SIG-M5 treated with dmso at 0.1 percent for 504 hours (cell line): ENCODE data around the gene IFI27.

Experiments
- DNase-seq: peaks from one replicate; lab custom pipeline; 2025; ENCODE audit not compliant: unreplicated experiment; lab: John Stamatoyannopoulos, UW

The IFI27 gene

DNA sequence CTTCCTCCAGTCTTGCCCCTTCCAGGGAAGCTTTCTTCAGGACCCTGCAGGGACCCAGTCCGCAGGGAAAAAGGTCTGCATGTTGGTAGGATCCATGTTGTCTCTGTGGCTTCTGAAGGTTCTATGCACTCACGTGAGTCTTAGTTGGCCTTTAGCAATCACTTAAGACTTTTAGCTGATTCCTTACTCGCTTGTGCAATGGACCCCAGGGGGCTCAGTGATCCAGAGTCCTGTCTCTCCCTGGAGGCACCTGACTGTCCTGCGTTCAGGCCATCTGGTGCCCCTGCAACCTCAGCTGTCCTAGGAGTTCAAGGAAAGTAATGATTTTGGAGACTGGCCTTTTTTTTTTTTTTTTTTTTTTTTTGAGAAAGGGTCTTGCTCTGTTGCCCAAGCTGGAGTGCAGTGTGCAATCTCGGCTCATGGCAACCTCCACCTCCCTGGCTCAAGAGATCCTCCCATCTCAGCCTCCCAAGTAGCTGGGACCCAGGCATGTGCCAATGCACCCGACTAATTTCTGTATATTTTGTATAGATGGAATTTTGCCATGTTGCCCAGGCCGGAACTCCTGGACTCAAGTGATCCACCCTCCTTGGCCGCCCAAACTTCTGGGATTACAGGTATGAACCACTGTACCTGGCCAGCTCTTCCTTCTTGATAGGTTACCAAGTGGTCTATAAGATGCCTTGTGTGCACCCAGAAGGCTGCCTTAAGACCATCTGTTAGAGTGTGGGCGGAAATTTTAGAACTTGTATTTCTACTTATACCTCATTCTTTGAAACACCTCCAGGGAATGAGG lies 14.2 kb downstream of the IFI27 start:
- DNase-seq: no peak

DNA sequence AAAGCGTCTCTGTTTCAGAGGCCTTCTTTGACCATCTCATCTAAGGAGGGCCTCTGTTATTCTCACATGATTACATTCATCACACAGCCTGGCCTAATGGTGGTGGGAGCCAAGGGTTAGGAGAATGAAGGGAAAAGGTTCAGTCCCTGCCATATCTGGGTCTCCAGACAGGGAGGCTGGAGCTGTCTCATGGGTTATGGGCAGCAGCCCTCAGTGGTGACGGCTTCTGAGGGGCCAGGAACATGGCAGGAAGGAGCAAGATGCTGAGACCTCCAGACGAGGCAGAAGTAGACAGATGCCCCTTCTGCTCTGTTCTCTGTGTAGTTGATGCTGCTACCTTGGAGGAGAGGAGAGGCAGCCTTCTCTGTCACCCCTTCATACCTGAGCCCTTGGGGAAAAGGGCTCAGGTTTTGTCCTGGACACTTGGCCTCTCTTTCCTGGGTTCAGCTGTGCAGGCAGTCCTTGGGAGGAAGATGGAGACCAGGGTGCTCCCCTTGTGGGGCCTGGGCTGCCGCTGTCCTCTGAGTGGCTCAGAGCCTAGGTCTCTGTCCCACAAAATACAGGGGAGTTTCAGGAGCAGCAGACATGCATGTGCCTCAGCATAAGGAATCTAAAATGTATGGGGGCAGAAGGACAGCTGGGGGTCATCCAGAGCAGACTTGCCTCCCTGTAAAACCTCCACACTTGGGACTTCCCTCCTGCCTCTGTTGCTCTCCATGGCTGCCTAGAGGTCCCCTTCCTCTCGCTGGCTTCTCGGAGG lies 15.3 kb downstream of the IFI27 start:
- no peak for DNase-seq

DNA sequence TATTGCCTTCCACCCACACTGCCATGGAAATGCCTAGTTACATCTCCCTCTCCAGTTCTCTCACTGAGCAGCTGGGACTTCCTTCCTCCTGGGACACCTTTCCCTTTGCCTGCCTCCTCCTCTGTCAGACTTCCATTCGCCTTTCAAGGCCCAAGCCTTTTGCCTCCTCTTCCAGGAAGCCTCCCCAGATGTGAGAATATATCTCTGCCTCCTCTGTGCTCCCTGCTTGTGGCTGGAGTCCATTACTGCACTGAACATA lies 15.8 kb downstream of the IFI27 start:
- DNase-seq: no peak

DNA sequence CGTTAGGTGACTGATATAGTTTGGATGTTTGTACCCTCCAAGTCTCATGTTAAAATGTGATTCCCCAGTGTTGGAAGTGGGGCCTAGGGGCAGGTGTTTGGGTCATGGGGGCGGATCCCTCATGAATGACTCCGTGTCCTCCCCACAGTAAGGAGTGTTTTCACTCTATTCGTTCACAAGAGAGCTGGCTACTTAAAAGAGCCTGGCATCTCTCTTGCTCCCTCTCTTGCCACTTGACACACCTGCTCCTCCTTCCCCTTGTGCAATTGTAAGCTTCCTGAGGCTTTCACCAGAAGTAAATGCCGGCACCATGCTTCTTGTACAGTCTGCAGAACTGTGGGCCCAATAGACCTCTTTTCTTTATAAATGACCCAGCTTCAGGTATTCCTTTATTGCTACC lies 16.3 kb downstream of the IFI27 start:
- DNase-seq: no peak

DNA sequence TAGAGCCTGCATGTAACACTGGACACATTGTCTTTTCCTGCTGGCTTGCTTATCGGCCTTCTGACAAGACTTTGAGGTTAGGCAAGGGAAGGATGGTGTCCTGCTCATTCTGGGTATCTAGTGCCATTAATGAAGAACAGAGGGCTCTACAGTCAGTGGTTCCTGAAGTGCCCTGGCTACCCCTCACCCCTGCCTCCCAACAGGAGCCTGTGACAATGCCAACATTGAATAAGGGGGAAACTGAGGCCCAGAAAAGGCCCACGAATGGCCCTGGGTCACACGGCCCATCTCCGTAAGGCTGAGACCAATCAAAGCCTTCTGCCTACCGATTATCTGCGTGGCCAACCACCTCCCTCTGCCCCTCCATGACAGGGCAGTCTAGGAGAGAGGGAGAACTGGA lies 16.8 kb downstream of the IFI27 start:
- no peak for DNase-seq

DNA sequence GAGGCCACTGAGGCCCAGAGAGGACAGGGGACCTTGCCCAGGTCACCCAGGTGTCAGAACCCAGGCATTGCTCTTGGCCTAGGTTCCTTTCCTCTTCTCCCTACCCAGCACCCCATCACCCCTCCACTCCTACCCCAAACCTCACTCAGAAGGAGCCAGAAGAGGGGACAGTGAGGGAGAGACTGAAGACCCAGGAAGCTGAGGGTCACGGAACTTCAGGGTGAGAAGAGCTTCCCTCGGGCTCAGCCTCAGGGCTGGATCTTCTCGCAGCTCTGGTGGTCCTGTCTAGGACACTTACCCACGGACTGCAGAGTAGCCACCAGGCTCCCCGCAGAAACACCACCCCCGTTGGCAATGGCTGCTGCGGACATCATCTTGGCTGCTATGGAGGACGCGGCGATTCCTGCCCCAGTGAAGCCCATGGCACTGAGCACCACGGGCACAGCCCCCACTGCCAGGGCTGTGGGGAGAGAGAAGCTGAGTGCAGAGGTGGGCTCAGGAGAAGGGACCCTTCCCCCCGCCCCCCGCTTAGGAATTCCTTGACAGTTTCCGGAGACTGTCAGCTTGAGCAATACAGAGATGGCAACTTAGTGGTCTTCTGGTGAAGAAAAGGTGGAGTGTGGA lies 17.8 kb downstream of the IFI27 start:
- DNase-seq: no peak

DNA sequence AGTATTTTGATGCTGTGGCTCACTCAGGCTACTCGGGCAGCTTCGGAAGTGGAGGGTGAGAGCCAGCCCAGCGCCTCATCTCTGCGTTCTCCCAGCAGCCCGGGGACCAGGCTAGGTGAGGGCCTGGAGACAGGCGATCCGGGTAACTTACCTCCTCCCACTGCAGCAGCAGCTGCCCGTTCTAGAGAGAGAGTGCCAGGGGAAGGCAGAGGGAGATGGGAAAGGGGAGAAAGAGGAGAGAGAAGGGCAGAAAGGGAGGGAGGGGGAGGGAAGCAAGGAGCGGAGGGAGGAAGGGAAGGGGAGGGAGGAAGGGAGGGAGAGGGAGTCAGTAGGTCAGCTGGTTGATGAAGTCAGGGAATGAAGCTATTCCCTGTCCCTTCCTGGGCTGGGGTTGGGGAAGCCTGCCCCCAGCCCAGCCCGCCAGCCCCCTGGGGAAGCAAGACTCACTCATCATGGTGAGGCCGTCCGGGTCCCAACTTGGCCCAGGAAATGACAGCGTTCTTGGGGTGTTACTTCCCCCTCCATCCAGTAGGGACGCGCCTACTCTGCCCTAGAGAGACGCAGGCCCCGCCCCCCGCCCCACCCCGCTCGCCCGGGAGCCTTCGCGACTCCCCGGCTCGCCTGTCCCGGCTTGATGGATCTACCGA lies 18.7 kb downstream of the IFI27 start, which contains the start of gene IFI27L2:
IFI27L2 (minus strand) TSS at position 494 of the 647 bp plus-strand sequence; CDS start at position 454, 40 bp downstream.
- peak; percentile 79 for DNase-seq

DNA sequence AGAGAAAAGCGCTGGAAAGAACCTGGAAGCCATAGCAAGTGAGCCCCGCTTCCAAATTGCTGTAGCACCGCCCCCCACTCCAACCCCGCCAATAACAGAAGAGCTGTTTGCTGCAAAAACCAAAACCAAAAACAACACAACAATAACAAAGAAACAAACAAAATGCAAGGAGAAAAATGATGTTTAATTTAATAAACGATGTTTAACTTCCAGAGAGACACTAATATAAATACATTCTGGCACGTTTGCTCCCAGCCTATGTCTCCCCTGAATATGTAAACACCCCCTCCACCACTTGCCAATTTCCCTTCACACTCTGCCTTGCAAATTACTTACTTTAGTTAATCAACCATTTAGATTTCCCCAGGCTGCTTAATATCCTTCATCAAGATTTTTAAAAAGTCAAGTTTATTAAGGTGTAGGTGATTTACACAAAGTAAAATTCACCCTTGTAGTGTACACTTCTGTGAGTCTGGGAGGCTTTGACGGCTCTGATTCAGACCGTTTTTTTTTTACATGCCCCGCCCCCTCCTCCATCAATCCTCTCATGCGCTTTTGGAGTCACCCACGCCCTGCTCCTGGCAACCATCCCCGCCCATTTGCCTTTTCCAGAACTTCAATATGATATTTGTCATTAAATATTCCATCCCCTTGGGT lies 19.4 kb downstream of the IFI27 start:
- no peak for DNase-seq

DNA sequence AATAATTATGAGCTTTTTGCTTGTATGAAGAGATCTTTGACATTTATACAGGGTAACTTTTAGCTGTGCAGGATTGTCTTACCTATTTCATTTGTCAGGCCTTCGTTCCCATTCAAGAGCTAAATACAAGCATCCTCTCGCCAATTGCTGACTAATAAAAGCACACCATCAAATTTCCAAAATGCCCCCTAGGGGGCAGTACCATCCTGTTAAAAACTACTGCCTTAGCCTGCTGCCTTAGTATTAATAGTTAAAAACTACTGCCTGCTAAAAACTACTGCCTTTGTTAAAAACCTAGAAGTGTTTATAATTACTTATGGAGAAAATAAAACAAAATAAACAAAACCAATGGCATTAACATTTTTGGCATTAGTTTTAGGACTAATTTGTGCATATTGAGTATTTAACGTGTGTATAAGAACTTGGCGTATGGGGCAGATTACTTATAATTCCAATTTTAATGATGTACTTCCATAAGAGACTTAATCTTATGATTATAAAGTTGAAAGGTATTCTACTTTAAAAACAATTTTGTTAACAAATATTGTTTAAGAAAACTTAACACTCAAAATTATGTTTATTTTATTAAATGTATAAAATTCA lies 21.9 kb downstream of the IFI27 start:
- DNase-seq: peak; percentile 80

DNA sequence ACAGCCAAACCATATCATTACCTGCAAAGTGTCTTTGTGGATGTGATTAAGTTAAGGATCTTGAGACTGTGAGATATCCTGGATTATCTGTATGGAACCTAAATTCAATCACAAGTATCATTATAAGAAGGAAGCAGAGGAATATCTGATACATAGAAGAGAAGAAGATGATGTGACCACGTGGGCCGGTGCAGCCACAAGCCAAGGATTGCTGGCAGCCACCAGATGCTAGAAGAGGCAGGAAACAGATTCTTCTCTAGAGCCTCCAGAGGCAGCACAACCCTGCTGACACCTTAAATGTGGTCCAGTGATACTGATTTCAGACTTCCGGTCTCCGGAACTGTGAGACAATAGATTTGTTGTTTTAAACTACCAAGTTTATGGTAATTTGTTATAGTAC lies 24.9 kb downstream of the IFI27 start:
- no peak for DNase-seq

DNA sequence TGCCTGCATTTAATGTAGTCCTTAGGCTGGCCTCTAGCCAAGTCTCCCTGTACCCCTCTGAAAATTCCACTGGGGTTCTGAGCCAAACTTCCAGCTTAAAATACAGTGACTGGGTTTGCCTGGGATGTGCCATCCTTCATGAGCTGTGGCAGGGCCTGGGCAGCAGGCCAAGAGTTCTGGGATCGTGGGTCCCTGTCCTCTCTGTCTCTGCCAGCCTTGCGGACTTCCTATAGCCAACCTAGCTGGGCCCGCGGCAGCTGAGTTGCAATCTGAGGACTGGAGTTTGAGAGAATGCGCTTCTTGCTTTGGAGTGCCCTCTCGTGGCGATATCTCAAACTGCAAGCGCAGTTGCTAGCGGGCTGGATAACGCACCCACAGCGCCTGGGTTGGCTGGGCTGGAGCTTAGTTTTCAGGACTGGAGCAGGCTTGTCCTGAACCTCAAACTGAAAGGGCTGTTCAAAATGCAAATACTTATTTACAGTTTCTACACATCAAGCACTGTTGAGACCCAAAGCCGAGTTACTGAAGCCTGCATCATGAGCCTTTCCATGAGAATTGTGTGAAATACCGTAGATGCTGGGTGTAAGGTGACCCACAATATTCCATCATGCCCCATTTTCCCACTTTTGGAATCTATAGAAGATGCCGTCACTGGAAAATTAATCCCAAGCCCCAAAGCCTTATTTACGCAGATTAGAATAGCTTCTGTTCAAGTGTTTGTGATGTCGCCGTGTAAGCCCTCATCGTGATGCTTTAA lies 26.2 kb downstream of the IFI27 start:
- DNase-seq: peak; percentile 77

DNA sequence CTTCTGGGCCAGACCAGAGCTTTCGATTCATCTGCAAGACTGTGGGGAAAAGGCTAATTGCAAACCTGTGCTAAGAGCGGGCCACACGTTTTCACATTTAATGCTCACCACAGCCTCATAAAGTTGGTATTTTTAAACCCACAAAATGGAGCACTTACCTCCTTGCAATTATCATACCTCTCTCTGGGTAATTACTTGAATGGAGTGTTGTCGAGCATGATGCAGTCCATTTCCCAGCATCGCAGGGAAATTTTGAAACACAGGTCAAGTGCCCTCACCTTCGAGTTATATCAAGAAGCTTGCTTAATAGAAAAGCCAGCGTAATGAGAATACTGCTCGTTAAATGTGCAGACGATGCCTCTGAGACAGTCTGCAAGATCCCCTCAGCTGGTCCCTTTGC lies 27.7 kb downstream of the IFI27 start:
- no peak for DNase-seq

DNA sequence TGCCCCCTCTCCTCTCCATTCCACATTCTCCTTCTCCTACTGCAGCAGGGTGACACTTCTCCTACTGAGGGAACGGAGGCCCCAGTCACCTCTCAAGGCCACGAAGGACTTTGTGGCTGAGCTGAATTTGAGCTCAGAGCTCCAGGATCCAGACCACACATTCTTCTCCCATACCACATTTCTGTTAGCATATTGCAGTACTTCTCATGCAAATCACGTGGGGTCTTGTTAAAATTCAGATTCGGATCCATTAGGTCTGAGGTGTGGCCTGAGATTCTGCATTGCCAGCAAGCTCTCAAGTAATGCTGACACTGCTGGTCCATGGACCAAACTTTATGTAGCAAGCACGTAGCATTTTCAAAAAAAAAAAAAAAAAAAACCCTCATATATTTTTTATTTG lies 28.5 kb downstream of the IFI27 start:
- no peak for DNase-seq

DNA sequence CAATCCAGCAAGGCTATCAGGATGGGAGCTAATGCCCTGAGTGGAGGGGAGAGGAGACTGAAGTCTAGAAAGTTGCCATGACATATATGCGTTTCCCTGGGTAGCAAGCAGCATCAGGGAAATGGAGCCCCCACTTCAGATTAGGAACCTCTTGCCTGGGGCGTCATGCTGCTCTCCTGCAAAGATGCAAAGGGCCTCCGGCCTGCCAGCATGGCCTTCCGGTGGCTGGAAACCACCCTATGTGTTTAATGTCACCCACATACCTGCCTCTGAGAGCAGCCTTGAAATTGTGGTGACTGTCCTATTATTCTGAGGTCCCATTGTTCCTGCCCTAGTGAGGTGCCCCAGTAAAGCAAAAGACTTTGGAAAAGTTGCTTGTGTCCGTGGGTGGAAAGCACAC lies 28.9 kb downstream of the IFI27 start:
- no peak for DNase-seq

DNA sequence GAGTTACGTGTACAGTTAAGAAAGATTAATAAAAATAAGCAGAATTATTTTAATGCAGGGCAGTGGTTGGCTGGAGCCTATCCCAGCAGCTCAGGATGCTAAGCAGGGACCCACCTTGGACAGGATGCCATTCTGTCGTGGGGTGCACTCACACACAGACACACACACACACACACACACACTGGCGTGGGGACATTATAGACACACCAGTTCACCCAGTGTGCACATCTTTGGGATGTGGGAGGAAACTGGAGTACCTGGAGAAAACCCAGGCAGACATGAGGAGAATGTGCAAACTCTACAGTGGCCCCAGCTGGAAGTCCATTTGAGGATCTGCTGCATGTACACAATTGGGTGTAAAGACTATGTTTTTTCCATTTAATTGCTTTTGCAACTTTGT lies 31.7 kb downstream of the IFI27 start:
- DNase-seq: no peak

DNA sequence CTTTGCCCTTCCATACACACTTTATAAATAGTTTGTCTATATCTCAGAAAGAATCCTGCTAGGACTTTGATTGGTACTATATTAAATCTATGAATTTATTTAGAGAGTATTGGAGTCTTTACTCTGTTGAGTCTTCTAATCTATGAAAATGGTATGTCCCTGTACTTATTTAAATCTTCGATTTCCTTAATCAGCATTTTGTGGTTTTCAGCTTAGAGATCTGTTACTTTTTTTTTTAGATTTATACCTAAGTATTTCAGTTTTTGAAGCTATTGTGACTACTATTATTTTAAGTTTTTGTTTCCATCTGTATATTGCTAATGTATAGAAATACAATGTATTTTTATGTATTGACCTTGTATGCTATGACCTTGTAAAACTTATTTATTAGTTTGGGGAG lies 32.3 kb downstream of the IFI27 start:
- DNase-seq: no peak

DNA sequence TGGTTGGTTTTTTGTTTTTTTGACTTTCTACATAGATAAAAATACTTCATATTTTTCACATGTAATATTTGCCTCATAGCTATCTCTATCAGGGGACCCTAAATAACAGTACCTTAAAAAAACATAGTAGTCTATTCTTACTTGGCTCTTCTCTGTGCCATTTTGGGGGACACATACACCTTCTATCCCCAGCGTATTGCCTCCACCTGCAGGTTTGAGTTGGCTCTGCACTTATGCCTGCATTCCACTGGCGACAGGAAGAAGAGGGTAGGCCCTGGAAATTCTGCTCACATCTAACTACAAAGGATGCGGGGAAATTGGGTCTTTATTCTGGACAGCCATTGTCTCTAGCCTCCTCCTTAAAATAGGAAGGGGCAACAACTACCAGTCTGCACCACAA lies 32.7 kb downstream of the IFI27 start:
- DNase-seq: no peak

DNA sequence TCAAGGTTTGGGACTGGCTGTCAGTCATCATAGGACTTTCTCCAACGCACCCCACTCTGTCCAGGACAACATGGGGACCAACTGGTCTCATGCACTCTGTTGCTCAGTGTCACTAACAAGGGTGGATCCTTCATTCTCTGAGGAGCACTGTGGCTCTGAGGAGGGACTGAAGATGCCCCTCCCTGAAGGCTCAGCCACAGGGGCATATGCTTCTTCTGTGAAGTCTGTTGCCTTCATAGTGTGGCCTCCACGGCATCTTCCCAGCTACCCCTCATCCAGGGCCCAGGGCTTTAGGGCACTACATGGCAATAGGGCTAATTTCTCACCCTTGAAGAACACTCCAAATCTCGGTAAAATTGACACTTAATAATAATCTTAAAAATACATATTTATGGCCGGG lies 33.2 kb downstream of the IFI27 start:
- DNase-seq: no peak

DNA sequence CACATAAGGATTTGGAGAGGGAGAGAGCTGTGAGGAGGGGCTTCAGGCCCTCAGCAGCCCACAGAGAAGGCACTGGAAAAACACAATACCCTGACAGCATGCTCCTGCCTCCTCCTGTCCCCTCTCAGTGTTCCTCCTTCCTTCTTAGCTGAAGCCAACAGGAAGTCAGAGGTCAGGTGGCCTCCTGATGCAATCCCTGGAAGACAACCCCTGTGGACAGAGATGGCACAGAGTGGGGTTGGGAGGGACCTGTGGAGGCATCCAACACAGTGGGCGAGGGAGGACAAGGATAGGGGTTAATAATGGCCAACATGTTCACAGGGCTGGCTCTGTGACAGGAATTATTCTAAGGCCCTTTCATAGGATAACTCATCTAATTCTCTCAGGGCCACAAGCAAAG lies 34.2 kb downstream of the IFI27 start:
- DNase-seq: no peak

DNA sequence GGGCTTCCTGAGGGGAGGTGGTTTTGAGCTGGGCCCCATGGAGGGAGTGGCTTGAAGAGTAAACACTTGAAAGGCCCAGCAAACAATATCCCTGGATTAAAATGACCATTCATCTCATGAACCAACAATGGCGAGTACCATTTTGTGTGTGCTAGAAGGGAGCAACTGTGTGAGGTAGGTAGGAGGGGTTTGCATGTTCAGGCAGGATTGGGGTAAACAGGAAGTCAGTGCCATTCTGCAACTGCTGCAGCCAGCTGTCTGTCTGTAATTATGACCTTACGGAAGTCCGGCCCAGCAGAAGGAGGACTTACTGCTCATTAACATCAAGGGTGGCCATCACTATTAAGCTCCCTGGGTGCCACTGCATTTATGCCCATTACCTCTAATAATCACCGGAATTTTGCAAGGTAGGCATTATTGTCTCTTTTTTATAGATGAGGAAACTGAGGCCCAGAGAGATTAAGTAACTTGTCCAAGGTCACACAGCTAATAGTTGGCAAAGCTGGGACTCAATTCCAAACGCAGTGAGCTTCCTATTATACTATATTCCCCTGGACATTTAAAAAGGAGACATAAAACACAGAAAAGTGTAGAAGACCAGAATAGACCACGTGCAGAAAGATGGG lies 35.5 kb downstream of the IFI27 start:
- no peak for DNase-seq
